HG02678 (cell line): ENCODE results near the gene C9.
A peak's percentile ranks its signal among the peaks of the same experiment; 100 is the strongest.
"Not testable (repeated sequence)": the region's sequence is repeated elsewhere in the genome, so short reads cannot be mapped to it uniquely, and the experiment has no call there.

ENCODE experiments used
- ATAC-seq: cut with Tn5 transposase; IDR thresholded peaks from one replicate; pipeline ENCODE4 v1.9.1; 2021; ENCODE audit warnings: mild to moderate bottlenecking, moderate library complexity; ENCODE audit not compliant: unreplicated experiment

The C9 gene

DNA sequence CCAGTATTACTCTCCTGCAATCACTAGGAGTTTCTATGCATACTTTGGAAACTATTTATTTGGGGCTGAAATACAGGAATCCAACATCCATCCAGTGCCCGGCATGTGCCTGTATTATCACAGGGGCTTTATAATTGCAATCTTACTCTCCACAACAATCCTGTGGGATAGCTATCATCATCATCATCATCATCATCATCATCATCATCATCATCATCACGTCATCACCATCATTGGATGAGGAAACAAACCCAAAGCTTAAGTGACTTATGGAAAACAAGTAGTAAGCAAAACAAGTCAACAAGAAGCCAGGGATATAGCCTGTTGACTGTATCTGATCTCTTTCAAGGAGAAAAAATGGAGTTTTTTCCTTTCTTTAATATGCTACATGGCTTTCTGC lies 97.1 kb downstream of the C9 start:
- no peak for ATAC-seq

- ATAC-seq: no peak
Measured at GRCh38 chr5:39266442-39266841, 97.9 kb downstream of the C9 start.

- ATAC-seq: peak; percentile 89
Measured at GRCh38 chr5:39264528-39264927, 99.8 kb downstream of the C9 start.

GRCh38 chr5:39262981-39263380 lies 101.3 kb downstream of the C9 start:
- no peak for ATAC-seq

GRCh38 chr5:39260095-39260494 lies 104.2 kb downstream of the C9 start:
- ATAC-seq: no peak

GRCh38 chr5:39257554-39257953 lies 106.7 kb downstream of the C9 start:
- ATAC-seq: no peak

DNA sequence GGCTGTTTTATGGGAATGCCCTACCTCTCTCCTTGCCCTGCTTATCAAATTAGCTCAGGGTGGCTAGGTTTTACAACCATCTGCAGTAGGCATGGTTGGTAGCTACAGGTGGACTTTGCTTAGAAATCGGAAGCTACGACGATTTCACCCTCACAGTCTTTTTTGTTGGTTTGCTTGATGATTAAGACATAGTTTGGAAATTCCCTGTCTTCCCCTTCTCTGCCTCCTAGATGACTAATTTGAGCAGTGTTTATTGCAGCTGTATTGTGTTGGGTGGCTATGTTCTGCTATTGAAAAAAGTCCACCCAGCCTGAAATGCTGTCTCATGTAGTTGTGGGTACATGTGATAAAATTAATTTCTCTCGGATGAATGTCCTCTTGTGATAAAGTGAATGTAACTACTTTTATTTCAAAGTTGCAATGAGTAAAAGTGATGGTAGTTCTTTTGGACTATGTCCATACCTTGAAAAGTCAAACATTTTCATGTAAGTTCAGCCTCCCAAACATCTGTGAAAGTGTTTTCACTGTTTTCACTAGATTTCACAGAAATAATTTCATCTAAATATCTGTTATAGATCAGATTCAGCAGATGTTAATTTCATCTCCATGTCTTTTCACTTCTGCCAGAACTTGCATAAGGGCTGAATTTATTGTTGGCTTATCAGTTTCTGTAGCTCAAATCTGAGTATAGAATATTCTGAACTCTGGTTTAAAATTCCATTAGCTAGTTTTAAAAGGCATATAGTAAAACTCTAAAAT lies 107.6 kb downstream of the C9 start:
- ATAC-seq: peak; percentile 75

DNA sequence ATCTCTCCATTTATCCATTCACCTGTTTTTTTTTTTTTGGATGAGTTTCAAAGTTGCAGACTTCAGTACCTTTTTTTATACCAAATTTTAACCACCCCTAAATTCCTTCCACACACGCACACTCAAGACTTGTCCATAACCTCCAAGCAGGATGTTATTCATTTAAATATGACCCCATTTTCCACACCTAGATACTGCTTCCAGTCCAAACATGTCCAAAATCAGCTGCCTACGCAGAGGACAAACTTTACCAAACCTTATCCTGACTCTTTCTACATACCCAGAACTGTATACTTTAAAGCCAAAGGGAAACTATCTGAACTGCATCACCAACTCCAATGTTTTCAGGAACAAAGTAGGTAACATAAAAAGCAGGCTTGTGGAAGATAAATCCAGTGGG lies 108.9 kb downstream of the C9 start:
- ATAC-seq: no peak

DNA sequence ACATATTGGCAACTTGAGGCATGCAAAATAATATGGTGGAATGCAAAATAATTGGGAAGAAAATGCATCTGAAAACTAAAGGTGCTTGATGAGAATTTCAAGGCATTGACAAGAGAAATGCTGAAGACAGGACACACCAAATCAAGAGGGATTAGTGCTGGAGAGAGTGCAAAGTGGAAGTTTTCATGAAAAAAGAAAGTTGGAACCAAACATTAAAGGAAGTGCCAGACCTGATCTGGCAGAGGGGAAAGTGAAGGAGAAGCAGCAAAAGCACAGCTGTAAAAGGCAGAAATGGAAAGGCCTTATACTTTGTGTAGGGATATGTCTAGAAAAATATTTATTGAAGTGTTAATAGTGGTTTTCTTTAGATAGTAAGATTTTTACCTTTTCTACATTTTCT lies 109.6 kb downstream of the C9 start:
- ATAC-seq: no peak

DNA sequence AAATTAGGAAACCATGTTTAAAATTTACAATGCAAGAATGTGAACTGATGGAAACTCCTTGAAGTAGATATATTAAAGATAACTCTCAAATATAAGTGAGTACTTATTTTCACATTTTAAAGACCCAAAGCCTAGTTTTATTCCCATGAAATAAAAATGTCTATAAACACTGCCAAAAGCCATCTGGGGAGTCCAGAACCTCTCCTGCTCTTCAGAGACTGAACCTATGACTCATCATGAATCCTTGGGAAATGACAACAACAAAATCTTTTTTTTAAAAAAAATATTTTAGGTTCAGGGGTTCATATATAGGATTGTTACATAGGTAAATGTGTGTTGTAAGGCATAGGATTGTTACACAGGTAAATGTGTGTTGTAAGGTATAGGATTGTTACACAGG lies 111.1 kb downstream of the C9 start:
- ATAC-seq: no peak

DNA sequence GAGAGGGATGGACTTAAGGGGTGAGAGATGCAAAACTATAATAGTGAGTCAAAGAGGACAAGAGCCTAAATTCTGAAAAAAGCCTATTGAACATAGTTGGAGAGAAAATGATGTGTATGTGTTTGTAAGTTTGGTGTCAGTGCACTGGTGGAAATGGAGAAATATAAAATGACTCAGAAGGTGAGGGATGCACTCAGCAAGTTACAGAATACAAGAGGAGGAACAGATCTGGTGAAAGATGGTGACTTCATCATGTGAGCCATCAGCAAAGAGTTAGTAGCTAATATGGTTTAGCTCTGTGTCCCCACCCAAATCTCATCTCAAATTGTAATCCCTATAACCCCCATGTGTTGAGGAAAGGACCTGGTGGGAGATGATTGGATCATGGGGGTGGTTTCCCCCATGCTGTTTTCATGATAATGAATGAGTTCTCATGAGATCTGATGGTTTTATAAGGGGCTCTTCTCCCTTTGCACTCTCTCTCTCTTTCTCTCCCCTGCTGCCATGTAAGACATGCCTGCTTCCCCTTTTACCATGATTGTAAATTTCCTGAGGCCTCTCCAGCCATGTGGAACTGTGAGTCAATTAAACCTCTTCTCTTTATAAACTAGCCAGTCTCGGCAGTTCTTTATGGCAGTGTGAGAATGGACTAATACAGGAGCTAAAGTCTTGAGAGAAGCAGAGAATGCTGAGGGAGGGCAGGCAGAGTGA lies 114.6 kb downstream of the C9 start:
- ATAC-seq: no peak

DNA sequence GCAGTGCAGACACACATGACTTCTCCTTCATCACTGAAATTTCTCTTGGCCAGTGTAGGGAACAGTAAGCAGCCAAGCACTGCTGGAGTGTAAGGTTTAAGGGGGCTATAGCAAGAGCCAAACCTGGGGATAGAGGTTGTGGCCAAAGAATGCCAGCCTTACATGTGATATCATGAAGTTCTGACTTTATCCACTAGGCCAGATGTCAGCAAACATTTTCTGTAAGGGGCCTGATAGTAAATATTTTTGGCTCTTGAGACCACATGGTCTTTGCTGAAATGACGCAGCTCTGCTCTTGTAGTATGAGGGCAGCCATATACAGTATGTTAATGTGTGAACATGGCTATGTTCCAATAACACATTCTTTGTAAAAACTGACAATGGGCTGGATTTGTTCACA lies 115.2 kb downstream of the C9 start:
- ATAC-seq: no peak

- no peak for ATAC-seq
Measured at GRCh38 chr5:39240750-39241149, 123.5 kb downstream of the C9 start.

GRCh38 chr5:39238366-39239105 lies 125.8 kb downstream of the C9 start:
- no peak for ATAC-seq

DNA sequence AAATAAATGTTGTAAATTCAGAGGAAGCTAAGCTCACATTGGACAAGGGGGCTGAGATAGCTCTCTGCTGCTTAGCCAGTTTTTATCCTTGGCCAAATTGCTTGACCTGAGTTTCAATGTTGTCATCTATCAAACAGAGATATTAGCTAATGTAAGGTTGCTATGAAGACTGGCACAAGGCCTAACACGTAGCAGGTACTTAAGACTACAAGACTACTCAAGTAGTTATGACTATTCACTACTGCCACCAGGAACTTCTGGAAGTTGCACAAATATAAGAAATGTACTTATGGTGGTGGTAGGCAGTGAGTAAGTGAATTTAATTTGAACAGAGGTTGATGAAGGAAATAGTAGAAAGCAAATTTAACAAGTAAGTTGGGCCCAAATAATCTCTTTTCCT lies 127.6 kb downstream of the C9 start:
- no peak for ATAC-seq

GRCh38 chr5:39235648-39236047 lies 128.6 kb downstream of the C9 start:
- no peak for ATAC-seq

GRCh38 chr5:39234494-39234893 lies 129.8 kb downstream of the C9 start:
- ATAC-seq: not testable (repeated sequence)
